Measurements from ENCODE around the gene CTRB2. TPM values are rescaled to one million over a fixed set of nuclear protein-coding genes. Genes with fewer than 3 reads are reported as not detected.

CTRB2 gene
- total RNA-seq, 1 donor from 2014 or later, result not detected

- Mint-ChIP-seq H3K4me3 (no peak overlapping the region), H3K4me1 (peaks cover 18% of the 10 kb centered on the region), H3K27me3 (peaks cover 50% of the 10 kb centered on the region), H3K27ac (no peak overlapping the region), H3K9me3 (no peaks in the 10 kb centered on the region), H3K36me3 (ENCODE audit: low read depth) (no peaks in the 10 kb centered on the region)
- ChIA-PET CTCF (interaction anchor here (1.3 kb wide), 1 partner anchor 136 kb away, joined by 4 read pairs; no protein-coding TSS in a partner anchor), POLR2A (no interaction called here)
- DNase-seq, result no peak
- no peak for TF ChIP-seq CTCF (IDR thresholded peaks at IDR 0.05)
- ATAC-seq (ENCODE audit: low read depth), result no peak
- intact Hi-C loops (cut with micrococcal nuclease), result no loop called here
Observed at GRCh38 chr16:75249441-75249840, 42.5 kb upstream of the CTRB2 start.

GRCh38 chr16:75248536-75249380 lies 41.8 kb upstream of the CTRB2 start:
- Mint-ChIP-seq H3K36me3 (ENCODE audit: low read depth) (no peaks in the 10 kb centered on the region), H3K27me3 (peaks cover 46% of the 10 kb centered on the region), H3K27ac (no peak overlapping the region), H3K9me3 (no peaks in the 10 kb centered on the region), H3K4me3 (no peak overlapping the region), H3K4me1 (peaks cover 22% of the 10 kb centered on the region)
- intact Hi-C loops (cut with micrococcal nuclease), result no loop called here
- POLR2A ChIA-PET, result no interaction called here
- CTCF ChIA-PET, result no interaction called here
- no peak for TF ChIP-seq CTCF (IDR thresholded peaks at IDR 0.05)
- DNase-seq, result no peak
- no peak for ATAC-seq (ENCODE audit: low read depth)

- Mint-ChIP-seq H3K36me3 (ENCODE audit: low read depth) (no peaks in the 10 kb centered on the region), H3K4me1 (peaks cover 22% of the 10 kb centered on the region), H3K9me3 (no peaks in the 10 kb centered on the region), H3K4me3 (no peak overlapping the region), H3K27me3 (peaks cover 50% of the 10 kb centered on the region), H3K27ac (no peak overlapping the region)
- POLR2A ChIA-PET, result no interaction called here
- ATAC-seq (ENCODE audit: low read depth) (no peak), DNase-seq (no peak)
- no peak for TF ChIP-seq CTCF (IDR thresholded peaks at IDR 0.05)
- intact Hi-C loops (cut with micrococcal nuclease), result no loop called here
- CTCF ChIA-PET, result no interaction called here
Observed at GRCh38 chr16:75248142-75248535, 41.2 kb upstream of the CTRB2 start.

- CTCF ChIA-PET, result no interaction called here
- intact Hi-C loops (cut with micrococcal nuclease), result no loop called here
- DNase-seq (no peak), ATAC-seq (ENCODE audit: low read depth) (no peak)
- no peak overlapping the region for H3K27ac Mint-ChIP-seq
- no peaks in the 10 kb centered on the region for H3K36me3 Mint-ChIP-seq (ENCODE audit: low read depth)
- peaks cover 54% of the 10 kb centered on the region for H3K27me3 Mint-ChIP-seq
- POLR2A ChIA-PET, result no interaction called here
- peaks cover 22% of the 10 kb centered on the region for H3K4me1 Mint-ChIP-seq
- no peak overlapping the region for H3K4me3 Mint-ChIP-seq
- TF ChIP-seq CTCF (IDR thresholded peaks at IDR 0.05), result no peak
- H3K9me3 Mint-ChIP-seq, result no peaks in the 10 kb centered on the region
Observed at GRCh38 chr16:75247249-75247648, 40.3 kb upstream of the CTRB2 start.

GRCh38 chr16:75246504-75247205 lies 39.7 kb upstream of the CTRB2 start:
- TF ChIP-seq CTCF (IDR thresholded peaks at IDR 0.05), result no peak
- Mint-ChIP-seq H3K27ac (no peak overlapping the region), H3K4me3 (no peak overlapping the region), H3K36me3 (ENCODE audit: low read depth) (no peaks in the 10 kb centered on the region), H3K9me3 (no peaks in the 10 kb centered on the region), H3K27me3 (peaks cover 51% of the 10 kb centered on the region), H3K4me1 (peaks cover 17% of the 10 kb centered on the region)
- ChIA-PET POLR2A (no interaction called here), CTCF (no interaction called here)
- ATAC-seq (ENCODE audit: low read depth), result no peak
- no peak for DNase-seq
- intact Hi-C loops (cut with micrococcal nuclease), result no loop called here

All from activated B cell treated with CpG ODN at 0.5 μM for 24 hours (primary cell).